Measurements from ENCODE around the gene NLGN2.

The NLGN2 gene

DNA sequence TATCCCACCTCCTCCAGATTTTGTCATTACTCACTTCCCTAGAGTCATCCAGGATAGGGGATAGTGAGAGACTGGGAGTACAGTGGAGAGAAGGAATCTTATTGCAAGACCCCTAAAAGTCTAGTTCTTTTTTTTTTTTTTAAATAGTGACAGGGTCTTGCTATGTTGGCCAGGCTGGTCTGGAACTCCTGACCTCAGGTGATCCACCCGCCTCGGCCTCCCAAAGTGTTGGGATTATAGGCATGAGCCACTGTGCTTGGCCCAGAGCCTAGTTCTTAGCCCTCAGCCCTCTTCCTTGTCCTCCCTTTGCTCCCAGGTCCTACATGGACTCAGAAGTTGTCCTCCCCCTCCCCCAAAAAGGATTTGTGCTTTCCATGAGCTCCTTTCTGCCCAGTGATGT, 34.5 kb downstream of the NLGN2 start:
- peaks cover 2% of the 10 kb centered on the region for H3K36me3 ChIP-seq (ENCODE audit: control insufficient read depth, insufficient read depth, low read length)
- no peaks in the 10 kb centered on the region for H3K9me3 ChIP-seq (ENCODE audit: control insufficient read depth, insufficient read depth, low read length)
- no peak overlapping the region for H3K4me3 ChIP-seq (ENCODE audit: low read depth, low read length)
- H3K4me1 ChIP-seq (ENCODE audit: control insufficient read depth, insufficient read depth, low read length) = peaks cover 19% of the 10 kb centered on the region
- H3K27me3 ChIP-seq (ENCODE audit: control insufficient read depth, insufficient read depth, low read length) = peaks cover 31% of the 10 kb centered on the region
- no peak overlapping the region for H3K9ac ChIP-seq (ENCODE audit: low read depth, low read length)

DNA sequence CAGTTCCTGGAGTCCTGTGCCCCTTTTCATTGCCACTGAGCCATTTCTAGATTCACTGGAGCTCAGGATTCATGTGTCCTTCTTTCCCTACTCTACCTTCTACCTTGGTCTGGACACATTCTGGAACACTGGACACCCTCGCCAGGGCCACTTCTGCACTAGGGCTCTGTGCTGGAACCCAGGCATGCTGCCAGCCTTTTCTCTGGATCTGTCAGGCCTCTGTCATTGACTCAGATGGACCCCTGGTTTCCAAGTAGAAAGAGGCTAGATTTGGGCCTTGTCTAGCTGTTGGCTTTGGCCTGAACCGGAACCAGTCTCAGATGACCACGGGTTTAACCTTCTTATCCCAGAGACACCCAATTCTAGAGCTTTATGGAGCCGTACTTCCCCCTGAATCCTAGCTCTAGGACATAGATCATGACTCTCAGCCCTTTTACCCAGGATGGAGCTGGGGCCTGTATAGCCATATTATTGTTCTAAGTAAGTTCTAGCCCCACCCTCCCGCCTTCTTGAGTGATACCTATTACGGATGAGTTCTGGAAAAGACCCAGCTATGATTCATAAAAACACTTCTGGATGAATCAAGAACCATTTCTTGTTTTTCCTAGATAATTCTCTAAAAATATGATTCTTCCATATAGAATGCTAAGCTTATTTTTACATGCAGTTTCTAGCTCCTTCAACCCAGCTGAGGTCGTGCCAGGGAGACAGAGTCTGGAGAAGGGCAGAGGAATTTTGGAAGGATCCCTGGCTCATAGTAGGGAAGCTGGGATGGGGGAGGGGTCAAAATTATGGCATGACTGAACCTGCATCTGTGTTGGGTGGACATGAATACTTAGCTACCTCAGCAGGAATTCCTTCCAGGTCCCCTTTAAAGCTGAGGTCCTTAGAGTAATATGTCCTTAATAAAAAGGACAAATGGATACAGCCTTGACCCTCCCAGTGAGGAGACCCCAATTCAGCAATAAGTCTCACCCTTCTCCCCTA, 36.1 kb downstream of the NLGN2 start:
- Histone ChIP-seq H3K9me3 (ENCODE audit: control insufficient read depth, insufficient read depth, low read length) (no peaks in the 10 kb centered on the region), H3K9ac (ENCODE audit: low read depth, low read length) (no peak overlapping the region), H3K4me1 (ENCODE audit: control insufficient read depth, insufficient read depth, low read length) (peaks cover 15% of the 10 kb centered on the region), H3K4me3 (ENCODE audit: low read depth, low read length) (no peak overlapping the region), H3K27me3 (ENCODE audit: control insufficient read depth, insufficient read depth, low read length) (peaks cover 30% of the 10 kb centered on the region), H3K36me3 (ENCODE audit: control insufficient read depth, insufficient read depth, low read length) (peaks cover 2% of the 10 kb centered on the region)

DNA sequence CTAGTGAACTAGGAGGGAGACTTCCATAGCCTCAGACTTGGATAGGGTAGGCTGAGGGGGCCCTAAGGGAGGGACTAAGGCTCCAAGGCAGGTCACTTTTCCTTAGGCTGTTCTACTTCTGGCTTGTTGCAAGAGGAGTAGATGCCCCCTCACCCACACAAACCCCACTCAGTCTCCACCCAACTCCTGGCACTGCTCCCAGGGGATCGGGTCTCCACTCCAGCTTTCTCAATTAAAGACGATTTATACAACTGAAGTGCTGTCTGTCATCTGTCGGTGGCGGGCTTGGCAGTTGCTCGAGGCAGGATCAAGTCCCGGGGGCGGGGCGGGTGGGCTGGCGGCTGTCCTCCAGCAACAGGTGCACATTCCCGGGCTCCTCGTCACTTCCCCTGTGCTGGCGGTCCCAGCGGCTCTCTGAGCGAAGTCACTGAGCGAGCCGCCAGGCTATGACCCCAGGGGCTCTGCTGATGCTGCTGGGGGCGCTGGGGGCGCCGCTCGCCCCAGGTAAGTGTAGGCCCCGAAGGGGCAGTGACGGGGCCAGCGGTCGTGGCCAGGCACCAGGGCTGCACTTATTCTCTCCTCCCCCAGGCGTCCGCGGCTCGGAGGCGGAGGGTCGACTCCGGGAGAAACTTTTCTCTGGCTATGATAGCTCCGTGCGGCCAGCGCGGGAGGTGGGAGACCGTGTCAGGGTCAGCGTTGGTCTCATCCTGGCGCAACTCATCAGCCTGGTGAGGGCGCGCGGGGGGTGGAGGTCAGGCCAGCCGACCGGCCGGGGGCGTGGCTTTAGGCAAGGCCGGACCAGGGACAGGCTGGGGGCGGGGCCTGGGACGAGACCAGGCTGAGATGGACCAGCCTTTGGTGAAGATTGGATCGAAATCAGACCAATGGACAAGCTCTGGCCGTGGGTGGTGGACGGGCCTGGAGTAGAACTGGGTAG, 37.3 kb downstream of the NLGN2 start, which contains the start of gene CHRNB1:
Gene CHRNB1, plus strand, starts transcription at position 380 of the 937 bp plus-strand sequence. Its CDS starts 67 bp downstream, at position 447.
- H3K9me3 ChIP-seq (ENCODE audit: control insufficient read depth, insufficient read depth, low read length) = no peaks in the 10 kb centered on the region
- H3K4me1 ChIP-seq (ENCODE audit: control insufficient read depth, insufficient read depth, low read length) = peaks cover 12% of the 10 kb centered on the region
- H3K27me3 ChIP-seq (ENCODE audit: control insufficient read depth, insufficient read depth, low read length) = peaks cover 26% of the 10 kb centered on the region
- H3K4me3 ChIP-seq (ENCODE audit: low read depth, low read length) = peak within 1 kb of the TSS; percentile 58
- no peak within 1 kb of the TSS for H3K9ac ChIP-seq (ENCODE audit: low read depth, low read length)
- peaks cover 2% of the 10 kb centered on the region for H3K36me3 ChIP-seq (ENCODE audit: control insufficient read depth, insufficient read depth, low read length)

DNA sequence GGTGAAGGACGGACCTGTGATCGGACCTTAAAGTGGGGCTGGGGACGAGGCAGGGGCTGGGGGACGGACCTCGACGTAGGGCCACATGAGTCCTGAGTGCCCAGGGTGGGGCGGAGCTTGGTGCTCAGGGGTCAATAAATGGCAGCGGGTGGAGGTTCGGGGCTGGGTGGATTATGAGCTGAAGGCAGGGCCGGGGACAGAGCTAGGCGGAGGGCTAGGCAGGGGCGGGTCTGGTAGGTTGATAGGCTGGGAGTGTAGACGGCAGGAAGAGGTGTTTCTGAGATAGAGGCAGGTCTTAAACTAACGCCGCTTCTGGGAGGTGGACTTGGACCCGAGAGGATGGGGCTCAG, 37.9 kb downstream of the NLGN2 start:
- Histone ChIP-seq H3K36me3 (ENCODE audit: control insufficient read depth, insufficient read depth, low read length) (peaks cover 2% of the 10 kb centered on the region), H3K9ac (ENCODE audit: low read depth, low read length) (no peak overlapping the region), H3K4me3 (ENCODE audit: low read depth, low read length) (peak overlapping the region; percentile 58), H3K27me3 (ENCODE audit: control insufficient read depth, insufficient read depth, low read length) (peaks cover 26% of the 10 kb centered on the region), H3K9me3 (ENCODE audit: control insufficient read depth, insufficient read depth, low read length) (no peaks in the 10 kb centered on the region), H3K4me1 (ENCODE audit: control insufficient read depth, insufficient read depth, low read length) (peaks cover 12% of the 10 kb centered on the region)

DNA sequence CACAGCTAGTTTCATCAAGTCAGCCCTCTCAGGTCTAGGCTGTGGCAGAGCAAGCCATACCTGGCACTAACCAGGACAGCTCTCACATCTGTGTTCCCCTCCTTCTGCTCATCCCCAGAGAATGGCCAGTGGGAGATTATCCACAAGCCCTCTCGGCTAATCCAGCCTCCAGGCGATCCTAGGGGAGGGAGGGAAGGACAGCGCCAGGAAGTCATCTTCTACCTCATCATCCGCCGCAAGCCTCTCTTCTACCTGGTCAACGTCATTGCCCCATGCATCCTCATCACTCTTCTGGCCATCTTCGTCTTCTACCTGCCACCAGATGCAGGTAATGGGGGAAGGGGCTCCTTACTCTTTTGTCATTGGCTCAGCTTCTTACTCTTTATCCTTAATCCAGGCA, 40.8 kb downstream of the NLGN2 start:
- Histone ChIP-seq H3K4me1 (ENCODE audit: control insufficient read depth, insufficient read depth, low read length) (peaks cover 8% of the 10 kb centered on the region), H3K4me3 (ENCODE audit: low read depth, low read length) (no peak overlapping the region), H3K27me3 (ENCODE audit: control insufficient read depth, insufficient read depth, low read length) (peaks cover 21% of the 10 kb centered on the region), H3K9me3 (ENCODE audit: control insufficient read depth, insufficient read depth, low read length) (no peaks in the 10 kb centered on the region), H3K36me3 (ENCODE audit: control insufficient read depth, insufficient read depth, low read length) (no peaks in the 10 kb centered on the region), H3K9ac (ENCODE audit: low read depth, low read length) (no peak overlapping the region)

DNA sequence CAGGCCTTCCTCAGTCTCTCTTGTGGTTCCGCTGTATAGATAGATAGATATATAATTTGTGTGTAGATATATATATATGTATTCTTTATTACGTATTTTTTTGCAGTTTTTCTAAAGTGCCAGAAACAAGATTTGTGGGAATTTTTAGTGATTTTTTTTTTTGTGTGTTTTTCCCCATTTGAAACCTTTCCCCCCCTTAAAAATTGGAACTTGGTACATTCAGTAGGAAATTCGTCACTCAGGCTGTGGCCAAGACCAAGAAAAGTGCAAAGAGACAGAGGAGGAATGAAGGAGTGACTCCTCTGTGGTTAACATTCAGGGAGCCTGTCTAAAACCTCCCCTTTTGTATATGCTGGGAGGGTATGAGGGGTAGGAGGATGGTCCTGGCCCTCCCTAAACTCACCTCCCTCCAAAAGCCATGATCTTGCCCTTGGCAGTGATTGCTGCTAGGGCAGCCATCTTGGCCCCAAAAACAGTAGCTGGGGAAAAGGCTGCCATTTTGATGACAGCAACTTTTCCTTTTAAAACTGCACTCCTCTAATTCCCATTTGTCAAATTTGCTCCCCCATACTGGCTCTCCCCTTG, 52.4 kb downstream of the NLGN2 start:
- Histone ChIP-seq H3K9me3 (ENCODE audit: control insufficient read depth, insufficient read depth, low read length) (no peaks in the 10 kb centered on the region), H3K9ac (ENCODE audit: low read depth, low read length) (no peak overlapping the region), H3K4me3 (ENCODE audit: low read depth, low read length) (no peak overlapping the region), H3K27me3 (ENCODE audit: control insufficient read depth, insufficient read depth, low read length) (peaks cover 2% of the 10 kb centered on the region), H3K4me1 (ENCODE audit: control insufficient read depth, insufficient read depth, low read length) (peaks cover 4% of the 10 kb centered on the region), H3K36me3 (ENCODE audit: control insufficient read depth, insufficient read depth, low read length) (peaks cover 2% of the 10 kb centered on the region)

DNA sequence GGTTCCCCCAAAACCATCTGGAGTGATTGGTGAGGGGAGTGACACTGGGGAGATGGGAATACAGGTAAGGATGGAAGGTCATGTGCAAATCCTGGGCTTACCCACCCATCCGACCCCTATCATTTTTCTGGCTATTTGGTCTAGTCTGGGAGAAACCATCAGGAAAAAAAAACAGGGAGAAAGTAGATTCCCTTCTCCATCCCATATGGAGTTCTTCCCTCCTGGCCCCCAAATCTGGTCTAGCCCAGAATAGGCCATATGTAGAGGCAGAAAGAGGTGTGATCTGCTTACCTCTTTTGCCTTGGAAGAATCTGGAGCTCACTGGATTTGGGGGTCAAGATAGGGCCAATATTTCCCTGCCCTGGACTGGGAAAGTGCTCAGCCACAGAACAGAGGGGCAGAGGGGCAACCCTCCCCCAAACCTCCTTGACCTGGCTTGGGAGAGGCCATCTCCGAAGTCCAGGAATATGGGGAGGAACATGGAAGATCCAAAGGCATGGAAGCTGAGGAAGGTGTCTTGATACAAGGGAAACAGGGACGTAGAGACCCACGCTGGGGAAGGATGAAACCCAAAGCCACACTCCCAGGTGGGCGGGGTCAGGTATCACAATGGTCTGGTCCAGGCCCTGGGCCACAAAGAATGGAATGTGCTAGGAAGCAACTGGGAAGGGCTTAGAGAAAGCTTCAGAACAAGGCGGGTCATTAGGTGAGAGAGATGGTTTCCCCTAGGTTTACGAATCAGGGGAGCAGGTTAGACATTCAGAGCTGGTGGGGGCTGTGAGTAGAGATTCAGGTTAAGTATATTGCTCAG, 53.4 kb downstream of the NLGN2 start:
- Histone ChIP-seq H3K9me3 (ENCODE audit: control insufficient read depth, insufficient read depth, low read length) (no peaks in the 10 kb centered on the region), H3K36me3 (ENCODE audit: control insufficient read depth, insufficient read depth, low read length) (peaks cover 2% of the 10 kb centered on the region), H3K27me3 (ENCODE audit: control insufficient read depth, insufficient read depth, low read length) (peaks cover 2% of the 10 kb centered on the region), H3K4me3 (ENCODE audit: low read depth, low read length) (no peak overlapping the region), H3K4me1 (ENCODE audit: control insufficient read depth, insufficient read depth, low read length) (peaks cover 4% of the 10 kb centered on the region), H3K9ac (ENCODE audit: low read depth, low read length) (no peak overlapping the region)

DNA sequence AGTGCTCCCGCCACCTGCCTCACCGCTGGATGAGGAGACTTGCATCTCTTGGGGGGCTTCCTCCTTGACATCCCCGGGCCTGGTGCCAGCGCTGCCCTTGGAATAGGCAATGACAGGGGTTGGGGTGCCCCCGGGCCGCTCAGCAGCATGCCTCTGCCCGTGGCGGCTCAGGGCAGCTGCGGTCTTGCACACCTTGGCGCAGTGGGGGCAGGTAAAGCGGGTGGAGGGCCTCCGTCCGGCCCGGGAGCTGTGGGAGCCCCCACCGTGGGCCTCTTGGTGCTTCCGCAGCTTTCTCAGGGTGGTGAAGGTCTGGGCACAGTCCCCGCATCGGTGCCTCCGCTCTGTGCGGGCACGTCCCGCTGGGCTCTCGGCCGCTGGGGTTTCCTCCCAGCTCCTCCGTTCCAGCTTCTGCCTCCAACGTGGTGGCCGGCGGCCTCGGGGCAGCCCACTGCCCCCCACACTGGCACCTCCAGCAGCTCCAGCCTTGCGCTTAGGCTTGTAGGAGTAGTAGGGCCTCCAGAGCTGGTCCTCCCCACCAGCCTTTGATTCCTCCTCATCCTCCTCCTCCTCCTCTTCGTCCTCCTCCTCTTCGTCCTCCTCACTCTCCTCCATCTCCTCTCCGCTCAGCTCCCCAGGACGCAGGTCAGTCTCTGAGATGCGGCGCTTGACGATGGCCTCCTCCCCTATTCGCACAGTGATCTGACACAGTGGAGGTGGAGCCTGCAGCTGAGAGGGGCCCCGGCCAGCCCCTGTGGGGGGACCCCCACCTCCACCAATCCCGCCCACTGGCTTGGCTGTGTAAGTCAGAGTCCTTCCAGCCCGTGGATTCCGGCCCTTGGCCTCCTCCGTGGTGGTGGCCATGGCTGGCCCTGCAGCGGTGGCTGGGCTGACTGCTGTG, 55.1 kb downstream of the NLGN2 start:
- peaks cover 2% of the 10 kb centered on the region for H3K36me3 ChIP-seq (ENCODE audit: control insufficient read depth, insufficient read depth, low read length)
- peaks cover 4% of the 10 kb centered on the region for H3K4me1 ChIP-seq (ENCODE audit: control insufficient read depth, insufficient read depth, low read length)
- H3K9me3 ChIP-seq (ENCODE audit: control insufficient read depth, insufficient read depth, low read length) = no peaks in the 10 kb centered on the region
- H3K4me3 ChIP-seq (ENCODE audit: low read depth, low read length) = no peak overlapping the region
- peaks cover 2% of the 10 kb centered on the region for H3K27me3 ChIP-seq (ENCODE audit: control insufficient read depth, insufficient read depth, low read length)
- no peak overlapping the region for H3K9ac ChIP-seq (ENCODE audit: low read depth, low read length)

DNA sequence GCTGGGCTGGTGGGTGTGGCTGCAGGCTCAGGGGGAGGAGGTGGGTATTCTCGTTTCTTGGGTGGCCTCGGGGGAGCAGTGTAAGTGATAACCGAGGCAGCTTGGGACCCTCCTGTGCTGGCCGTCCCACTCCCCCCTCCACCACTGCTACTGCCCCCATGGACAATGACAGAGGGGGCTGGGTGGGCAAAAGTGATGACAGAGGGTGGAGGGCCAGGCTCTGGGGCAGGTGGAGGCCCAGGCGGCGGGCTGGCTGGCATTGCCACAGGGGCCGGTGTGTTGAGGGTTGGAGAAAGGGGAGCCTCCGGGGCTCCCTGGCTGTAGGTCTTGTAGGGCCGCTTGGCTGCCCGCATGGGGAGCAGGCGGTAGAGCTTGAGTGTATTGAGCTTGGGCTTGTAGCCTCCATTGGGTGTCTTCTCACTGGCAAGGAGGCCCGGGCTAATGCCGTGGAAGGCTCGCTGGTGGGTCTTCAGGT, 55.8 kb downstream of the NLGN2 start:
- no peaks in the 10 kb centered on the region for H3K9me3 ChIP-seq (ENCODE audit: control insufficient read depth, insufficient read depth, low read length)
- peaks cover 4% of the 10 kb centered on the region for H3K4me1 ChIP-seq (ENCODE audit: control insufficient read depth, insufficient read depth, low read length)
- H3K36me3 ChIP-seq (ENCODE audit: control insufficient read depth, insufficient read depth, low read length) = peaks cover 2% of the 10 kb centered on the region
- no peak overlapping the region for H3K4me3 ChIP-seq (ENCODE audit: low read depth, low read length)
- H3K9ac ChIP-seq (ENCODE audit: low read depth, low read length) = no peak overlapping the region
- H3K27me3 ChIP-seq (ENCODE audit: control insufficient read depth, insufficient read depth, low read length) = peaks cover 2% of the 10 kb centered on the region

DNA sequence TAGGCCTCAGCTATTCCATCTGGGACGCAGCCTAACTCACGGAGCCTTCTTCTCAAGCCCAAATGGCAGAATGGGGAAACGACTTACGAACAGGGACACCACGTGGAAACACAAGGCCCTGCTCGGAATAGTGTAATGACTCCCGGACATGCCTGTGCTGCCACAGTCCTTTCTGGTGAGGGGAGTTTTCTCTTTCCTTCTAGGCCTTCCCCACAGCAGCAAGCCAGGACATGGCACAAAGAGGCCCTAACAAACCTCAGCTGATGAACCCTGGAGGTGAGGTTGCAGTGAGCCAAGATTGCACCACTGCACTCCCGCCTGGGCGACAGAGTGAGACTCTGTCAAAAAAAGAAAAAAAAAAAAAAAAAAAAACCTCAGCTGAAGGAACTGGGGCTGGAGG, 56.4 kb downstream of the NLGN2 start:
- peaks cover 2% of the 10 kb centered on the region for H3K27me3 ChIP-seq (ENCODE audit: control insufficient read depth, insufficient read depth, low read length)
- no peak overlapping the region for H3K9ac ChIP-seq (ENCODE audit: low read depth, low read length)
- H3K9me3 ChIP-seq (ENCODE audit: control insufficient read depth, insufficient read depth, low read length) = no peaks in the 10 kb centered on the region
- H3K4me3 ChIP-seq (ENCODE audit: low read depth, low read length) = no peak overlapping the region
- H3K4me1 ChIP-seq (ENCODE audit: control insufficient read depth, insufficient read depth, low read length) = peaks cover 4% of the 10 kb centered on the region
- H3K36me3 ChIP-seq (ENCODE audit: control insufficient read depth, insufficient read depth, low read length) = peaks cover 2% of the 10 kb centered on the region

Measured in iPS-15b (cell line).